Measurements from ENCODE around the gene AGRN. TPM values are rescaled to one million over a fixed set of nuclear protein-coding genes. Genes with fewer than 3 reads are reported as not detected.

The AGRN gene
- total RNA-seq, 1 donor from 2014 or later, result 12.7 TPM

DNA sequence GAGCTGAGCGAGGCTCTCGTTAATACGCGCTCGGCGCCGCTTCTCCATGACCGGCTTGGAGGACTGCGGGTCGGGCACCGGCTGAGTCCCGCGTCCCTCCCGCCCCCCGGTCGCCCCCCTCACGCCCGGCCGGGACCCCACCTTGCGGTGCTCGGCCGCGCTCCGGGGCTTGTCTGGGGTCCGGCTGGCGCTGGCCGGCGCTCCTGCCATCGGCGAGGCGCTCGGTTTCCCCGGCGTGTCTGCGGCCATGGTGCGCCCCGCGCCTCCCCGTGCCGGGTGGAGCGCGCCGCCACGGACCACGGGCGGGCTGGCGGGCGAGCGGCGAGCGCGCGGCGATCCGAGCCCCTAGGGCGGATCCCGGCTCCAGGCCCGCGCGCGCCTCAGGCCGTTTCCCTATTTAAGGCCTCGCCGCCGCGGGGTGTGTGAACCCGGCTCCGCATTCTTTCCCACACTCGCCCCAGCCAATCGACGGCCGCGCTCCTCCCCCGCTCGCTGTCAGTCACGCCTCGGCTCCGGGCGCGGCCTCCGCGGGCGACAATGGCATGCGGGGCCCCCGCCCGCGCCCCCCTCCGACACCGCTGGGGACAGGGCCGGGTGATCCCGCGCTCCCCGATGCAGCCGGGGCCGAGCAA lies 20.1 kb upstream of the AGRN start, which contains the start of gene HES4:
Gene HES4 (minus strand): TSS at position 373 of the 632 bp plus-strand sequence. CDS start 124 bp downstream, at position 249.
- intact Hi-C loops (cut with micrococcal nuclease), result loop anchor here (1.0 kb wide), 2 partner anchors 13 to 40 kb away; partner anchors contain the start of gene ISG15

DNA sequence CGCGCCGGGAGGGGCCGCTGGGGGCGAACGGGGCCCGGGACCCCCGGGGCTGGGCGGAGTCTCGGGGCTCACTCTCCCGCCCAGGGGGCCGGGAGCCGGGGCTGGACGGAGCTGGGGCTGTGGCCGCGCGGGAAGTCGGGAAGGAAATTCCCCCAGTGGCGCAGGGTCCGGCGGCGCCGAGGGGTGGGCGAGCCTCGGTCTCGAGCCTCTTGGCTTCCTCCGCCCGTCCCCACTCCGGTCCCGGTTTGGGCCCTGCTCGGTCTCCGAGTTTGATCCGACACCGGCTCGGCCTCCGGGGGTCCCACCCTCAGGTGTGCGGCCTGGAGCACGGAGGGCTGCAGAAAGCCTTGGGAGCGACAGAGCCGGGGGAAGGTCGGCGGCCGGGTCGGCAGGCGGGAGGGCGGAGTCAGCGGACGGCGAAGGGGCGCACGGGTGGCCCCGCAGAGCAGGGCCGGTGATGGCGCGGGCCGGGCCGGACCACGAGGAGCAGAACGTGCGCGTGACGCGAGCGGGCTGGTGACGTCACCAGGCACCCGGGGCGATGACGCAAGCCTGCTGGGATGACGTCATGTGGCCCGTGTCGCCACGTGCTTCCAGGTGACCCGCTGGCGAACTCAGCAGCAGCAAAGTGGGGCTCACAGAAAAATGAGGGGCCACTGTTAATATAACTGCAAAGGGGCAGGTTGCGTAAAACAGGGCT lies 19.4 kb upstream of the AGRN start:
- intact Hi-C loops (cut with micrococcal nuclease), result loop anchor here (1.0 kb wide), 2 partner anchors 13 to 40 kb away; partner anchors contain the start of gene ISG15

DNA sequence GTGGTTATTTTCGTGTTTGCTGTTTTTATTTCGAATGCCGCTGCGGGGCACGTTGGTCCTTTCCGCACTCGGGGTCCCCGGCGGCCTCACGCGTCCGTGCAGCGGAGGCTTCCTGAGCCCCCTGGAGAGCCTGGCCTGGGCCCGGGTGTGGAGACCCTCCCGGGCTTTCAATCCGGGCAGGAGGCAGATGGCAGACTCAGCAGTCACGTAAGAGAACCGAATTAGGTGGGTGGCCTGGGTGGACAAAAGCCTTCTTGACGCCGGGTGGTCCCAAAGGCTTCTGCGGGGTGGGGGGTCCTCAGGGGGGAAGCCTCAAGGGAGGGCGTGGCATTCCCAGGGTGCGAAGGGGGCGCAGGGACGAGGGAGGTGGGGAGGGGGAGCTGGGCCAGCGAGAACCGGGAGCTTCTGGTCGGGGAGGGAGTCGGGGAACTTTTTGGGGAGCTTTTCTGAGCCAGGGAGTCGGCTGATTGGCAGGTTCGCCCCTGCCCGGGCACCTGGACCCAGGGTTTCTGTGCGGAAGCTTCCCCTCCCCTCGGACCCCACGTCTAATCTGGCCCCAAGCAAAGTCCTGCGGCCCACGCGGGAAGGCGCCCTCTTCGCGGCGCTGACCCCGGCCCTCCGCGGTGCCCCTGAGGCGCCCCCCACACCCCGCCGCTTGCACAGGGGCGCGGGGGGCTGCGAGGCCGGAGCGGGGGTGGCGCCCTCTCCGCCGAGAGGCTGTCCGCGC lies 18.7 kb upstream of the AGRN start:
- intact Hi-C loops (cut with micrococcal nuclease), result no loop called here

DNA sequence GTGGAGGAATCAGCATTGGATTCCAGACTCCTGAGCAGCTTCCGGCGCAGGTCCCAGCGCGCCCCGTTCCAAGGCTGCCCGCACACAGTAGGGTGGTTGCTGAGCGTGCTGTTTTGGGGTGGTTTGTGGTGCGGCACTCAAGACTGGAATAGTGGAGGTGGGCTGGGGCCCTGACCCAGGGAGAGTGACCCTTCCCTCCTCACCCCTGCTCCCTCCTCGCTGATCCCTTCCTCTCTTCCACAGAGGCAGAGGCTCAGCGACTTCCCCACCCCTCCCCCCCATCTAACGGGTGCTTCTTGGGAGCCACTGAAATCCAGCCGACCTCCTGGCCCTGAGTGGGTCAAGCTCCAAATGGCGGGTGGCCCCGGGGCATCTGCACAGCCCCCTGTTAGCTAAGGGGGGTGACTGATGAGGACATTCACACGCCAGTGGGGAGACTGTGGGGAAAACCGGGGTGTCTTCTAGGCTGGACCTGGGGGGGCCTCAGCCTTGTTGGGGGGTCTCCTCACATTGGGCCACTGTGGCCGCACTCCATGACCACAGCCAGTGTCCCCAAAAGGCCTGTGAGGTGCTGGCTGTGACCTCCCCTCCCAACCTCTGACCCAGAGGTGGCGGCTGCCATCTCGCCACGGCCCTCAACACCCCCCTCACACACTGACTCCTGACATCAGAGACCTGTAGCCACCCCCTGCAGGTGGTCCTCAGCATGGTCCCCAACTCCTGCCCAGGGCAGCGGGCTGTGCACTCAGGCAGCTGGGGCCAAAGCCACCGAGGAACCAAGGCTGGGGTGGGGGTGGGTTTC lies 16.1 kb upstream of the AGRN start:
- intact Hi-C loops (cut with micrococcal nuclease), result no loop called here

DNA sequence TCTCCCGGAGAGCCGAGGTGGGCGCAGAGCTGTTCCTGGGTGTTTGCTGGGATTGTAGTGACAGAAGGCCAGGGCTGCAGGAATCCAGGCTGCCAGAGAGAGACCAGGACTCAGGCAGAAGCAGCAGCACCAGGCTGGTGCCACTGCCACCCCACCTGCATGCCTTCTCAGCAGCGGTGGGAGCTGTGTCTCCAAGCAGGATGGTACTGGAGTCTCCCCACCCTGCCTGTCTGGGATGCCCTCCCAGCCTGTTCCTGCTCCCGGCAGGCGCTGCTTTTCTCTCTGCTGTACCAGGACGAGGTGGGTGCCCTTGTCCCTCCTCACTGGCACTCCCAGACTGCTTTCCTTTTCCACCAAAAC lies 15.5 kb upstream of the AGRN start:
- intact Hi-C loops (cut with micrococcal nuclease), result no loop called here

DNA sequence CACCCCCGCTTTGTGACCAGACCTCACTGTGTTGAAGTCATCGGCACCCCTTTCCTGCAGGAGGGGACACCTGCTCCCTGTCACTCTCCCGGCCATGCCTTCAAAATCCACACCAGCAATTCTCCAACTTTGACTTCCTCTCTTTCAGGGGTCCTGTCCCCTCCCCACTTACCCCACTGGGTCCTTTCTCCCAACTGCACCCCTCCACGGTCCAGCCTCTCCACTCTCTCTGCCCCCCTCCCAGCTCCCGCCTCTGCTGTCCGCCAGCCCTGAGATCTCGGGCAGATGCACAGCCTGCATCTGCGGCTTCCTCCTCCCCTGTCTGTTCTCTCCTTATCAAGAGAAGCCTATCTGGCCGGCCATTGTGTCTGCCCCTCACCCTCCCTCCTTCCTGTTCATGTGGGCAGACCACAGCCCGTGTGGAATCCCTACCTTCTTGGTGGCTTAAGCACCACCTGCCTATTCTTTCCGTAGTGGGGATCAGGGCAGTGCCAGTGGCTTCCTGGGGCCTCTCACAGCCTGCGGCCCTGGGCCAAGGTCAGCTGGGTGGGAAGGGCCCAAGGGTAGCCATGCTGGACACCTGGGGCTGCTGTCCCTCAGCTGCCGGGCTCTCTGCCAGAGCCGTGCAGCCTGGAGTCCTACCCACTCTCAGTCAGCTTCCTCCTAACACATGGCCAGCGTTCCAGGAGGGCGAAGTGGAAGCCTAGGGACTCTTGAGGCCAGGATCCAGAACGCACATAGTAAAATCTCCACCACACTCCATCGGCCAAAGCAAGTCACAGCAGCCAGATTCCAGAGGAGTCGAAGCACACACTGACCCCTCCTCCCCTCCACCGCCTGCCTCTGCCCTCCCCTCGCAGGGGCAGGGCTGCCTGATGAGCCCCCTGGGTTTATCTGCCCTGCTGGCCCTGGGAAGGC lies 14.9 kb upstream of the AGRN start:
- intact Hi-C loops (cut with micrococcal nuclease), result no loop called here

DNA sequence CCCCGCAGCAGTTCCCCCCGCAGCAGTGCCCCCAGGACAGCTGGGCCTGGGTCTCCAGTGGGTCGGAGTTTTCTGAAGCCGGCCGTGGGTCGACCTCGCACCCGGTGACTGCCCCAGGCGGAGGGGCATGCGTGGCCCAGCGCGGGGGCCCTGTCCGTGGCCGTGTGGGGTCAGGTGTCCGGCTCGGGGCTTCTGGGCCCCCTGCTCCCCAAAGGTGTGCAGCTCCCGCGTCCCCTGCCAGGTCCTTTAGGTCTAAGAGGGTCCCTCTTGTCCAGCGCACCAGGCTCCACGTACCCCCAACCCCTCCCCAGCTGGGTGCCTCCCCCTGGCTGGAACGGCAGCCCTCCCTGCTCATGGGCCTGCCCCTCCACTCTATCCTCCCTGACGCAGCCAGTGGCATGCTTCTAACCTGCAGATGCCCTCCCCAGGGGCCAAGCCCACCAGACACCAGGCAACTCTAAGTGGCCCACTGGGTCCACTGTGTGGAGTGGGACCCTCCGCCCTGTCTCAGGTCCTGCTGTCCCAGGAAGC lies 14.1 kb upstream of the AGRN start:
- intact Hi-C loops (cut with micrococcal nuclease), result no loop called here

DNA sequence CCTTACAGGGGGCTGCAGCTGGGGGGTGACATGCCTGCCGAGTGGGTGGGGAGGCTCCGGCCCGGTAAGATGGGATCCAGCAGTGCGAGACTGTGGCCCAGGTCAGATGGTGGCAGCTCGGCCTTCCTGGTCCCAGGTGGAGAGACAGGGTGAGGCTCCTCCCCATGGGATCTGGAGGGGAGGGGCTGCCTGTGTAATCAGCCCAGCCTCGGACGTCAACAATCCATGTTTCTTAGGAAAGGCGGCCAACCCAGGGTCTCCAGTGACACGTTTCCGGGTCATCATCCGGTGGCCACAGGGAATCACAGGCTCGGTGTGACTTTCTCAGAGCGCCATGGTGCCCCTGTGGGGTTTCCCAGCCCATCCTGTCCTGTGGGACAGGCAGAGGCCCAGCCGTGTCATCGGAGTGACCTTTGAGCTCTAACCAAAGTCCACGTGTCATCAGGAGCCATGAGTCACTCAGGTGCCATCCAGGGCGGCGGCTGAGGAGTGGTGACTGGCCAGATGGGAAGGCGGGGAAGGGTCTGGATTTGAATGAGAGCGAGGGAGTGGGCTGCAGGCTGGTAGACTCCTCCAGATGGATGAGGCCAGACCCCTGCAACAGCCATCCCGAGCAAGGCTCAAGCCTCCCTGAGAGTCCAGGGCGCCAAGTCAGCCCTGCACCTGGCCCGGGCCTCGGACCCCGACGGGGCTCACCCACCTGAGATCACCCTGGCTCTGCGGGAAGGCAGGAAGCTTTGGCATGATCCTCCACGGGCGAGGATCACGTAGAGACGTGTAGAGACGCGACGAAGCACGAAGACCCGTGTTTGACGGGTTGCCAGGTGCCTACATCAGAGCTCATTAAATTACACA lies 13.4 kb upstream of the AGRN start:
- intact Hi-C loops (cut with micrococcal nuclease), result no loop called here

DNA sequence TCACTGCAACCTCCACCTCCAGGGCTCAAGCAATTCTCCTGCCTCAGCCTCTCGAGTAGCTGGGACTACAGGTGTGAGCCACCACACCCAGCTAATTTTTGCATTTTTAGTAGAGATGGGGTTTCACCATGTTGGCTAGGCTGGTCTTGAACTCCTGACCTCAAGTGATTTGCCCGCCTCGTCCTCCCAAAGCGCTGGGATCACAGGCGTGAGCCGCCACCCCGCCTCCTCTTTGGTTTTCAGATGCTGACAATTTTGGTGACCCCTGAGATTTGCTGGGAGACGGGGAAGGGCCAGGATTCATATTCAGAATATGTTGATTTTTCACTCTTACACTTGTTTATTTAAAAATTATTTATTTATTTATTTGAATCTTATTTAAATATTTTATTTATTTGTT lies 9.8 kb upstream of the AGRN start:
- intact Hi-C loops (cut with micrococcal nuclease), result loop anchor here (5.0 to 10.0 kb wide), 3 partner anchors 45 to 297 kb away; partner anchors contain the start of genes ACAP3, KLHL17, PLEKHN1 and PUSL1

DNA sequence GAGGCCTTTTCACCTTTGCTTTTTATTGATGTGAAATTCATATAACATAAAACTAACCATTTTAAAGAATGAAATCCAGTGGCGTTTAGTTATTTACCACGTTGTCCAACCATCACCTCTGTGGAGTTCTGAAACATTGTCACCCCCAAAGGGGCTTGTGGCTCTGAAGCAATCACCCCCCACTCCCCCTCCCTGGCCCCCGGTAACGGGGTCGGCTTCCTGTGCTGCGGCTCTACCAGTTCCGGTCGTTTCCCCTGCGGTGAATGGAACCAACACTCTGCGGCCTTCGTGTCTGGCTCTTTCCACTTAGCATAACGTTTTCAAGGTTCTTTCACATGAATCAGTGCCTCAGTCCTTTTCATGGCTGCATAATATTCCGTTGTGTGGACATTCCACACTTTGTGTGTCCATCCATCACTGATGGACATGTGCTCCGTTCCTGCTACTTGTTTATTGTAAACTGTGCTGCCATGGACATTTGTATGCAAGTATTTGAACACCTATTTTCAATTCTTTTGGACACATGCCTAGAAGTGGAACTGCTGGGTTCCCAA lies 8.4 kb upstream of the AGRN start:
- intact Hi-C loops (cut with micrococcal nuclease), result loop anchor here (5.0 to 10.0 kb wide), 3 partner anchors 47 to 296 kb away; partner anchors contain the start of genes ACAP3, KLHL17, PLEKHN1 and PUSL1

DNA sequence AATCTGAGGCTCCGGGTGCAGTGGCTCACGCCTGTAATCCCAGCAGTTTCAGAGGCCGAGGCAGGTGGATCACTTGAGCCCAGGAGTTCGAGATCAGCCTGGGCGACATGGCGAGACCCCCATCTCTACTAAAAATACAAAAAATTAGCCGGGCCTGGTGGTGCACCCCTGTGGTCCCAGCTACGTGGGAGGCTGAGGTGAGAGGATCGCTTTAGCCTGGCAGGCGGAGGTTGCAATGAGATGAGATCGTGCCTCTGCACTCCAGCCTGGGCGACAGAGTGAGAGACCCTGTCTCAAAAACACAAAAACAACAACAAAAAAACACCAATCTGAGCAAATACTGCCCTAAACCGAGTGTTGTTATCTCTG lies 7.2 kb upstream of the AGRN start:
- intact Hi-C loops (cut with micrococcal nuclease), result loop anchor here (1.0 to 10.0 kb wide), 8 partner anchors 12 to 363 kb away; partner anchors contain the start of genes ACAP3, AURKAIP1, C1orf159 and DVL1

DNA sequence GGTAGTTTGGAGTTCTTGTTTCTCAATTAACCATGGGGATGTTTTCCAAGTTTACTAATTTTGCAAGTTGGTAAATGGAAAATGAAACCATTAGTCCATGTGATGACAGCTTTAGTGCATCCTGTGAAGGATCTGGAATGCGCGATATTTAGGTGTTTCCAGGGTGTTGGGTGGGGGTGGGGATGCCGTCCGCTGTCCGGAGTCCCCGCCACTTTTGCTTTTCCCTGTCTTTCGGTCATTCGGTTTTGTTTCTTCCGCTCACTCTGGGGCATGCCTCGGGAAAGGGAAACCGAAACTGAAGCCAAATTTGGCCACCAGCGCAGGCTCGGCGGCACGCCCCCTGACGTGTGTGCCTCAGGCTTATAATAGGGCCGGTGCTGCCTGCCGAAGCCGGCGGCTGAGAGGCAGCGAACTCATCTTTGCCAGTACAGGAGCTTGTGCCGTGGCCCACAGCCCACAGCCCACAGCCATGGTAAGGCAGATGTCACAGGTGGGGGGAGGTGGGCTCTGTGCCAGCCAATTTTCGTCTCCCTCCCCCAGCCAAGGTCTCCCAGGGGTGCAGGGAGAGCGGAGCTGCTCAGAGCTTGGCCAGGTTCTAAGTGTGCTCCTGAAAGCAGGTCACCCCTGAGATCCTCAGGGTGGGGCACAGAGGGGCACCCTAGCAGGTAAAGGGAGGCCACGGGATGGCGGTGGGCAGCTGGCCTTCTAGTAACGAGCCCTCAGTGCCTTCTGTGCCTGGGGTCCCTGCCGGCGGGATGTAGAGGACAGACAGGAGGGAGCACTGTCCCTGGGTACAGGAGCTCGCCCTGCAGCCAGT lies 6.6 kb upstream of the AGRN start, which contains the start of gene ISG15:
Gene ISG15 (plus strand): TSS at position 393 of the 817 bp plus-strand sequence. CDS start 77 bp downstream, at position 470.
- intact Hi-C loops (cut with micrococcal nuclease), result loop anchor here (1.0 to 10.0 kb wide), 8 partner anchors 13 to 362 kb away; partner anchors contain the start of genes ACAP3, AURKAIP1, C1orf159 and DVL1

DNA sequence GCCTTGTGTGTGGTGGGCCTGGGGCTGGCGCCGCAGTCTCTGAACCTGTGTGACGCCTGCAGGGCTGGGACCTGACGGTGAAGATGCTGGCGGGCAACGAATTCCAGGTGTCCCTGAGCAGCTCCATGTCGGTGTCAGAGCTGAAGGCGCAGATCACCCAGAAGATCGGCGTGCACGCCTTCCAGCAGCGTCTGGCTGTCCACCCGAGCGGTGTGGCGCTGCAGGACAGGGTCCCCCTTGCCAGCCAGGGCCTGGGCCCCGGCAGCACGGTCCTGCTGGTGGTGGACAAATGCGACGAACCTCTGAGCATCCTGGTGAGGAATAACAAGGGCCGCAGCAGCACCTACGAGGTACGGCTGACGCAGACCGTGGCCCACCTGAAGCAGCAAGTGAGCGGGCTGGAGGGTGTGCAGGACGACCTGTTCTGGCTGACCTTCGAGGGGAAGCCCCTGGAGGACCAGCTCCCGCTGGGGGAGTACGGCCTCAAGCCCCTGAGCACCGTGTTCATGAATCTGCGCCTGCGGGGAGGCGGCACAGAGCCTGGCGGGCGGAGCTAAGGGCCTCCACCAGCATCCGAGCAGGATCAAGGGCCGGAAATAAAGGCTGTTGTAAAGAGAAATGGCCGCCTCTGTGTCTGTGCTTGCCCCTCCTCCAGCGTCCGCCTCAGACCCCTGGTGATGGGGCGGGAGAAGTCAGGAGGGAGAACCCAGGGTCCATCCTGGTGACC lies 5.8 kb upstream of the AGRN start:
- intact Hi-C loops (cut with micrococcal nuclease), result loop anchor here (1.0 to 10.0 kb wide), 8 partner anchors 14 to 361 kb away; partner anchors contain the start of genes ACAP3, AURKAIP1, C1orf159 and DVL1

DNA sequence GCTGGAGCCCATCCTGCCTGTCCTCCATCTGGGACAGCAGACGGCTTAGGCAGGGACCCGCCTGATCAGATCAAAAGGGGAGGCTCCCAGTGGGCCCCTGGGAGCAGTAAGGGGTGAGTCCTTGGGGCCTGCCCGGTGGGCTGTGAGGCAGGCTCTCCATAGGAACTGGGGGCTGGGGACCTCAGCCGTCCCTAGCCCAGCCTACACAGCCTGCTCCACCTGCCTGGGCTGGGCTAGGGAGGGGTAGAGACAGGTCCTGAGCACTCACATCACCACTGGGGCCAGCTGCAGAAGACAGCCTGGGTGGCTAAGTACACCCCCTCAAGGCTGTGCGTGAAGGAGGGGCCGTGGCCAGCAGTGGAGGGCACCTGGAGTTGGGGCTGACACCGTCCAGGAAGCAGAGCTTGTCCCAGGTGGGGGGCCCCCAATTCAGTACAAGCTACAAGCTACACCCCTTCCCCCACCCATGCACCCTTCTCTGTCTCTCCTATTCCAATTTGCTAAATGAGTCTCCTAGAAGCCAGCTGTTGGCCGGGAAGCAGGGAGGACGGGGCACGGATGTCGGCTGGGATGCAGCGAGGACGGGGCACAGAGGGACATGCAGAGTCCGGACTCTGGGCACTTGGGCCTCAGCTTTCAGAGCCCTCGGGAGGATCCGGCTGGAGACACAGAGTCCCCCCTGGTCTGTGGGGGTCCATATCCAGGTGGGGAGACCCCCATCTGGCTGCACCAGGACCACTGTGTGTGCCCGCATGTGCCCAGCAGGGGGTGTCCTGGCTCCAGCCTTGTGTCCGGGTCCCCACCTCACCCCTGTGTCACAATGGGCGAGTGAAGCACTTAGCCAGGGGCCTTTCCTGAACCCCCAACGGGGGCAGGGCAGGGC lies 4.9 kb upstream of the AGRN start:
- intact Hi-C loops (cut with micrococcal nuclease), result loop anchor here (5.0 to 10.0 kb wide), 3 partner anchors 50 to 292 kb away; partner anchors contain the start of genes ACAP3, KLHL17, PLEKHN1 and PUSL1

Data from T-helper 1 cell treated with Interleukin-12 subunit alpha and Interleukin-12 subunit beta and Interleukin-4 antibody, amounts not matched to agents 30 ng/mL and 1 ng/mL, for 36 hours (primary cell).